ENCODE results near the gene PTCRA. TPM values are rescaled to one million over a fixed set of nuclear protein-coding genes. Genes with fewer than 3 reads are reported as not detected.

Gene PTCRA
- polyA plus RNA-seq, 2 of the 4 experiments (the other 2 are of a cell fraction): not detected

GRCh38 chr6:42929821-42930360 is 14.0 kb downstream of the PTCRA start:
- Histone ChIP-seq H3K4me3 (peak overlapping the region; percentile 62), H3K9me3 (no peaks in the 10 kb centered on the region), H3K4me2 (peak overlapping the region; percentile 77), H3K27ac (peak overlapping the region; percentile 84 to 97), H3K4me1 (peaks cover 11% of the 10 kb centered on the region; the same call in 2 of the 3 replicates)
- POLR2A ChIA-PET: interaction anchor here (0.6 to 2.5 kb wide), 11 partner anchors 10 to 589 kb away, joined by 3 to 13 read pairs (median 4); partner anchors contain the start of genes CUL7, PEX6, PPP2R5D and RRP36
- FAIRE-seq: no peak
- no peak for TF ChIP-seq FOSL2 (IDR thresholded peaks at IDR 0.05)
- TF ChIP-seq FOSL2 (CRISPR knock-in tag; IDR thresholded peaks at IDR 0.05): peak; percentile 61
- TF ChIP-seq RAD21 (conservative IDR thresholded peaks at IDR 0.05 in 1 of 2, IDR thresholded peaks at IDR 0.05 in 1 of 2): no peak
- CTCF ChIA-PET: interaction anchor here (1.1 to 3.0 kb wide), 6 partner anchors 11 to 268 kb away, joined by 3 to 14 read pairs (median 3); no protein-coding TSS in a partner anchor
- peak; percentile 27 to 44; a peak in 4 of 6 replicates for ATAC-seq
- DNase-seq (ENCODE audit: low read depth in 1 of 2, low spot score in 1 of 2): peak in 1 of 2 experiments; percentile 15
- 2% methylated on average over 13 of the region's 16 CpGs for WGBS (ENCODE audit: missing lambda C conversion rate)

- 88% methylated on average over 3 of the region's 3 CpGs for WGBS (ENCODE audit: missing lambda C conversion rate)
- ChIA-PET CTCF (interaction anchor here (0.7 to 1.7 kb wide), 2 partner anchors 31 to 627 kb away, joined by 3 to 6 read pairs; no protein-coding TSS in a partner anchor), POLR2A (no interaction called here)
- no peak overlapping the region for H3K27ac ChIP-seq
- H3K4me3 ChIP-seq: no peak overlapping the region
- no peaks in the 10 kb centered on the region for H3K9me3 ChIP-seq
- DNase-seq (ENCODE audit: low read depth in 1 of 2, low spot score in 1 of 2) (no peak), FAIRE-seq (no peak), ATAC-seq (no peak)
- TF ChIP-seq CTCF (IDR thresholded peaks at IDR 0.05): no peak
- no peak for TF ChIP-seq PHF8 (IDR thresholded peaks at IDR 0.05; ENCODE audit: borderline replicate concordance, low read depth)
- TF ChIP-seq NR3C1 (IDR thresholded peaks at IDR 0.05): no peak
- no peak for TF ChIP-seq USF2 (IDR thresholded peaks at IDR 0.05)
- no peak for TF ChIP-seq MAZ (IDR thresholded peaks at IDR 0.05; ENCODE audit: borderline replicate concordance, low read depth, low read length)
- TF ChIP-seq FOXS1 (CRISPR knock-in tag; IDR thresholded peaks at IDR 0.05): no peak
- TF ChIP-seq EHMT2 (IDR thresholded peaks at IDR 0.05; ENCODE audit: low read depth): no peak
- no peak for TF ChIP-seq NFE2L2 (conservative IDR thresholded peaks at IDR 0.05; ENCODE audit: low read length)
- H3K4me1 ChIP-seq: peaks cover 11% of the 10 kb centered on the region; the same call in 2 of the 3 replicates
- H3K4me2 ChIP-seq: no peak overlapping the region
Observed at GRCh38 chr6:42932412-42932811, 16.6 kb downstream of the PTCRA start.

GRCh38 chr6:42933205-42933604 is 17.4 kb downstream of the PTCRA start:
- no peak overlapping the region for H3K27ac ChIP-seq
- DNase-seq (ENCODE audit: low read depth in 1 of 2, low spot score in 1 of 2): no peak
- WGBS (ENCODE audit: missing lambda C conversion rate): 72% methylated on average over 3 of the region's 3 CpGs
- CTCF ChIA-PET: interaction anchor here (0.6 to 0.7 kb wide), 2 partner anchors 260 to 626 kb away, joined by 3 read pairs; no protein-coding TSS in a partner anchor
- ATAC-seq: no peak
- POLR2A ChIA-PET: no interaction called here
- TF ChIP-seq HDAC2 (IDR thresholded peaks at IDR 0.05) (no peak), RARB (CRISPR knock-in tag; IDR thresholded peaks at IDR 0.05) (no peak), E2F6 (IDR thresholded peaks at IDR 0.05; ENCODE audit: borderline replicate concordance, low read depth) (no peak), HMGXB4 (CRISPR knock-in tag; IDR thresholded peaks at IDR 0.05; ENCODE audit: borderline replicate concordance) (no peak), PBX3 (IDR thresholded peaks at IDR 0.05) (no peak), FOXS1 (CRISPR knock-in tag; IDR thresholded peaks at IDR 0.05) (no peak), BHLHE40 (IDR thresholded peaks at IDR 0.05; ENCODE audit: low read depth, low read length) (no peak), CHD2 (IDR thresholded peaks at IDR 0.05; ENCODE audit: low read length, partially characterized antibody) (no peak), SREBF2 (IDR thresholded peaks at IDR 0.05) (no peak), RCOR1 (IDR thresholded peaks at IDR 0.05; ENCODE audit: low read depth, low read length) (no peak), NFE2L2 (conservative IDR thresholded peaks at IDR 0.05; ENCODE audit: low read length) (no peak), HOXB5 (CRISPR knock-in tag; IDR thresholded peaks at IDR 0.05) (no peak), TFCP2L1 (CRISPR knock-in tag; IDR thresholded peaks at IDR 0.05) (no peak), PHF8 (IDR thresholded peaks at IDR 0.05; ENCODE audit: borderline replicate concordance, low read depth) (no peak), KDM5A (IDR thresholded peaks at IDR 0.05) (no peak), HOXB13 (CRISPR knock-in tag; IDR thresholded peaks at IDR 0.05; ENCODE audit: low read depth) (no peak), MYC (IDR thresholded peaks at IDR 0.05; ENCODE audit: borderline replicate concordance, low read length) (no peak), JUNB (IDR thresholded peaks at IDR 0.05) (no peak), RNF2 (IDR thresholded peaks at IDR 0.05; ENCODE audit: borderline replicate concordance, low read depth) (no peak)
- H3K4me3 ChIP-seq: no peak overlapping the region
- no peaks in the 10 kb centered on the region for H3K9me3 ChIP-seq
- H3K4me1 ChIP-seq: peaks cover 10% of the 10 kb centered on the region; the same call in 2 of the 3 replicates
- no peak for FAIRE-seq
- no peak overlapping the region for H3K4me2 ChIP-seq
